Glutamatergic neuron (in vitro differentiated cells): ENCODE data around the gene ZNF124. TPM values are rescaled to one million over a fixed set of nuclear protein-coding genes. Genes with fewer than 3 reads are reported as not detected.

Experiments
- DNase-seq: peaks from one replicate; pipeline ENCODE4 v3.0.0; 2022
- H3K27ac Mint-ChIP-seq: one replicate; pipeline ENCODE4 v1.8.0; 2020; ENCODE audit warnings: mild to moderate bottlenecking, mixed read lengths, inconsistent platforms; ENCODE audit not compliant: unreplicated experiment
- H3K27me3 Mint-ChIP-seq: one replicate; pipeline ENCODE4 v1.8.0; 2020; ENCODE audit warnings: mild to moderate bottlenecking, moderate library complexity, mixed read lengths, inconsistent platforms; ENCODE audit not compliant: unreplicated experiment
- H3K36me3 Mint-ChIP-seq: one replicate; pipeline ENCODE4 v1.8.0; 2020; ENCODE audit warnings: mild to moderate bottlenecking, mixed read lengths, inconsistent platforms; ENCODE audit not compliant: unreplicated experiment
- H3K4me1 Mint-ChIP-seq: one replicate; pipeline ENCODE4 v1.8.0; 2020; ENCODE audit warnings: mild to moderate bottlenecking, low read depth, mixed read lengths, inconsistent platforms; ENCODE audit not compliant: unreplicated experiment
- H3K4me3 Mint-ChIP-seq: one replicate; pipeline ENCODE4 v1.8.0; 2020; ENCODE audit warnings: mild to moderate bottlenecking, mixed read lengths, inconsistent platforms; ENCODE audit not compliant: unreplicated experiment
- H3K9me3 Mint-ChIP-seq: one replicate; pipeline ENCODE4 v1.8.0; 2020; ENCODE audit warnings: mild to moderate bottlenecking, moderate library complexity, mixed read lengths, inconsistent platforms; ENCODE audit not compliant: unreplicated experiment
- CTCF ChIP-seq: fragments of 200-600 bp; sonication (generic); IDR thresholded peaks from one replicate; pipeline ENCODE4 v1.5.0; 2021; ENCODE audit not compliant: partially characterized antibody, unreplicated experiment
- total RNA-seq: library from RNA; stranded (reverse); fragmentation: NEBNext Ultra II Directional; extraction: Animal tissue kit (Norgen Biotek cat#: 25700); gene quantifications from one replicate; pipeline ENCODE4 v1.2.1, GENCODE V29; 2021; ENCODE audit not compliant: unreplicated experiment

Gene ZNF124
- total RNA-seq, 1 donor from 2014 or later, result 137 TPM

DNA sequence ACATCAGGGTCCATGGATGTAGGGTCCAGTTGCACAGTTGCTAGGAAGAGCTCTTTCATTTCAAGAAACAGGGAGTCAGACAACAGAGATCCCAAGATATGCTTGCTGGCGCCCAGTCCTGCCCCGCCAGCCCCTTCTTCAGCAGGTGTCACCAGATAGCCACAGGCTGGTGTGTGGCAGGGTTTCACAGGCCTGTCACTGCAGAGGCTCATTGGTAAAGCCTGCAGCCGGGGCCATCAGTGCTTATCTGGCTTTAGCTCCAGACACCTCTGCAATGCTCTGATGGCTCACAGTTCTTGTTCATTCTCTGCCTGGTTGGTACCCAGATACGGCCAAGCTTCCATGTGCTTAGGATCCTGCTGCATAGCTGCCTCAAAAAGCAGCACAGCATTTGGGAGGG is 12.4 kb upstream of the ZNF124 start:
- H3K27me3 Mint-ChIP-seq, result peaks cover 6% of the 10 kb centered on the region
- peaks cover 6% of the 10 kb centered on the region for H3K9me3 Mint-ChIP-seq
- H3K4me1 Mint-ChIP-seq, result no peaks in the 10 kb centered on the region
- H3K36me3 Mint-ChIP-seq, result peaks cover 25% of the 10 kb centered on the region
- no peak overlapping the region for H3K4me3 Mint-ChIP-seq
- no peak for TF ChIP-seq CTCF
- no peak for DNase-seq
- H3K27ac Mint-ChIP-seq, result no peak overlapping the region

DNA sequence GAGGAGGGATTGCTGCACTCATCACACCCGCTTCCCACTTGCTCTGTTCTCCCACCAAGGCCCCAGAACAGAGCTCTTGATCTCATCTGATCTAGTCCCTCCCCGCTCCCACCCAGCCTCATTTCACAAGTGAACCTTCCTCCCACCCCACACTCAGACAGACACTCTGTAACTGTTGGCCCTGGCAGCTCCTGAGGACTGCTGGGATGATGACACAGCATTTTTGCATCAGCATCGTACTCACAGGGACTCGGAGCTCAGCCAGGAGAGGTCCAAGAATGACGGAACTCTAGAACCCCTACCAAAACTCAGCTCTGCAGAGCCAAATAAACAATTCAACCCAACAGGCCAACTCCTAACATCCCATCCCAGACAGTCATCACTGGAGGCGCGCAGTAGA is 11.2 kb upstream of the ZNF124 start:
- H3K27ac Mint-ChIP-seq, result no peak overlapping the region

DNA sequence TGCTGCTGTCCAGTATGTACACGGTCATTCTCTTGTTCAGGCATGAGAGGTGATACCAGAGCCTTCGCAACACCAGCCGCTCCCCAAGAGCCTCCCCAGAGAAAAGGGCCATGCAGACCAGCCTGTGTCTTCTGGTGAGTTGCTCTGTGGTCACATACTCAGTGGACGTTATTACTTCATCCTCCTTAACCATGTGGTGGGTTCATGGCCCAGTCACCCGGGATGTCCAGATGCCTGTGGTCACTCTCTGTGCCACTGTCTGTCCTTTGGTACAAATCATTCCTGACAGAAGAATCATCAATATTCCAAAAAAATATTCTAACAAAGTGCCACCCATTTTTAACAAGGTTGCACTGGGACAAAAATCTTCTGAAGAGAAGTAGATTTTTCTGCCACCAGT is 8.8 kb upstream of the ZNF124 start:
- TF ChIP-seq CTCF, result no peak
- H3K27ac Mint-ChIP-seq, result no peak overlapping the region
- peaks cover 15% of the 10 kb centered on the region for H3K36me3 Mint-ChIP-seq
- H3K4me1 Mint-ChIP-seq, result no peaks in the 10 kb centered on the region
- H3K4me3 Mint-ChIP-seq, result no peak overlapping the region
- no peak for DNase-seq
- H3K9me3 Mint-ChIP-seq, result peaks cover 5% of the 10 kb centered on the region
- peaks cover 5% of the 10 kb centered on the region for H3K27me3 Mint-ChIP-seq

More for the DNA sequence above, 11.2 kb upstream of the ZNF124 start:
- Mint-ChIP-seq H3K4me1 (no peaks in the 10 kb centered on the region), H3K4me3 (no peak overlapping the region), H3K27me3 (peaks cover 6% of the 10 kb centered on the region), H3K36me3 (peaks cover 23% of the 10 kb centered on the region), H3K9me3 (peaks cover 5% of the 10 kb centered on the region)
- TF ChIP-seq CTCF, result no peak
- DNase-seq, result no peak

DNA sequence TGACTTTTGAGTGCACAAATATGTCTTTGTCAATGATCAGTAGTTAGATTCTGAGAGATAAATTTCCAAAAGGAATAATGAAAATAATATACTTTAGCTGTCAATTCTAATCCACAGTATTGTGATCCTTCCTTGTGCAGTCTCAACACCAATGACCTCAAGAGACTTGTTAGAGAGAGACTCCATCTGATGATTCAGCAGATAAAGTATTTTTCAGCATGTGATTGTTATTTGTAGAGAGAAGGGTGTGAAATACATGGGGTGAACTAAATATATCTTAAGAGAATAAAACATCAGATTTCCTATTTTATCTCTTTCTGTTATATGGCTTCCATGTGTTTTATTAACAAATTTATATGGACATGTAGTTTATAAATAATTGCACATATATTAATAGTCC is 5.9 kb upstream of the ZNF124 start:
- no peak for DNase-seq
- no peak for TF ChIP-seq CTCF
- Mint-ChIP-seq H3K27ac (no peak overlapping the region), H3K27me3 (no peaks in the 10 kb centered on the region), H3K36me3 (peaks cover 7% of the 10 kb centered on the region), H3K4me1 (no peaks in the 10 kb centered on the region), H3K4me3 (no peak overlapping the region), H3K9me3 (peaks cover 2% of the 10 kb centered on the region)

GRCh38 chr1:247175458-247175857 is 3.6 kb upstream of the ZNF124 start:
- H3K4me3 Mint-ChIP-seq, result no peak overlapping the region
- H3K27me3 Mint-ChIP-seq, result no peaks in the 10 kb centered on the region
- peaks cover 1% of the 10 kb centered on the region for H3K9me3 Mint-ChIP-seq
- peaks cover 7% of the 10 kb centered on the region for H3K36me3 Mint-ChIP-seq
- no peak for TF ChIP-seq CTCF
- H3K27ac Mint-ChIP-seq, result no peak overlapping the region
- H3K4me1 Mint-ChIP-seq, result no peaks in the 10 kb centered on the region
- DNase-seq, result no peak
